ENCODE results near the gene SMC3.
A peak's percentile ranks its signal among the peaks of the same experiment; 100 is the strongest.
"Not testable (repeated sequence)": the region's sequence is repeated elsewhere in the genome, so short reads cannot be mapped to it uniquely, and the experiment has no call there.

SMC3 gene

GRCh38 chr10:110591760-110592159 is 24.3 kb downstream of the SMC3 start:
- no peak for DNase-seq

GRCh38 chr10:110597476-110597875 is 30.0 kb downstream of the SMC3 start:
- no peak for DNase-seq

- peak; percentile 7 for DNase-seq
Measured at GRCh38 chr10:110600487-110601101, 33.1 kb downstream of the SMC3 start.

GRCh38 chr10:110601581-110601980 is 34.1 kb downstream of the SMC3 start:
- no peak for DNase-seq

- no peak for DNase-seq
Measured at GRCh38 chr10:110608087-110608486, 40.6 kb downstream of the SMC3 start.

GRCh38 chr10:110609605-110610004 is 42.1 kb downstream of the SMC3 start:
- no peak for DNase-seq

GRCh38 chr10:110610308-110610774 is 42.8 kb downstream of the SMC3 start:
- DNase-seq: peak; percentile 25

- DNase-seq: not testable (repeated sequence)
Measured at GRCh38 chr10:110610781-110611180, 43.3 kb downstream of the SMC3 start.

GRCh38 chr10:110612087-110612486 is 44.6 kb downstream of the SMC3 start:
- no peak for DNase-seq

- no peak for DNase-seq
Measured at GRCh38 chr10:110612629-110613028, 45.1 kb downstream of the SMC3 start.

- DNase-seq: no peak
Measured at GRCh38 chr10:110613341-110613995, 46.0 kb downstream of the SMC3 start.

GRCh38 chr10:110613996-110614495 is 46.6 kb downstream of the SMC3 start:
- DNase-seq: no peak

GRCh38 chr10:110615057-110615747 is 47.7 kb downstream of the SMC3 start:
- DNase-seq: no peak

- DNase-seq: no peak
Measured at GRCh38 chr10:110616493-110617033, 49.1 kb downstream of the SMC3 start.

GRCh38 chr10:110617425-110618229 is 50.1 kb downstream of the SMC3 start:
- DNase-seq: no peak

GRCh38 chr10:110618230-110618610 is 50.7 kb downstream of the SMC3 start:
- DNase-seq: no peak

GRCh38 chr10:110619514-110620397 is 52.3 kb downstream of the SMC3 start:
- DNase-seq: no peak

GRCh38 chr10:110620398-110620719 is 52.9 kb downstream of the SMC3 start:
- DNase-seq: no peak

GRCh38 chr10:110623316-110623715 is 55.8 kb downstream of the SMC3 start:
- DNase-seq: not testable (repeated sequence)

GRCh38 chr10:110625356-110625894 is 57.9 kb downstream of the SMC3 start:
- no peak for DNase-seq
